Prostate gland (tissue), 1 donor: ENCODE data around the gene WDR26.
"Not testable (repeated sequence)": the region's sequence is repeated elsewhere in the genome, so short reads cannot be mapped to it uniquely, and the experiment has no call there.

Experiments
- POLR2A ChIP-seq: fragments of 450-650 bp; IDR thresholded peaks from one replicate; pipeline ENCODE4 v1.6.1; 2016; ENCODE audit warnings: antibody characterized with exemption, mild to moderate bottlenecking
- POLR2AphosphoS5 ChIP-seq: sonication (generic); formaldehyde crosslinking; IDR thresholded peaks from one replicate; pipeline ENCODE4 v1.6.1; 2017; ENCODE audit warnings: antibody characterized with exemption

- TF ChIP-seq POLR2A, POLR2AphosphoS5: not testable (repeated sequence)
These were observed 48.6 kb upstream of the WDR26 start for GRCh38 chr1:224483206-224483605.
